HCT116 (cell line): ENCODE data around the gene MTOR. TPM values are rescaled to one million over a fixed set of nuclear protein-coding genes. Genes with fewer than 3 reads are reported as not detected.

Source experiments
- ATAC-seq: fragments of 200-7000 bp; cut with Tn5 transposase; 2 replicates; pipeline ENCODE4 v1.9.1; 2020; ENCODE audit warnings: mild to moderate bottlenecking, moderate library complexity
- BruUV-seq: library from RNA; stranded (reverse); fragments of 400-500 nt; replicated peaks from 2 replicates; lab custom pipeline; 2021; lab: Mats Ljungman, UMichigan
- CTCF ChIA-PET: fragments of 300-600 bp; sonication (Branson Sonifier 250); formaldehyde crosslinking; loops from one replicate; lab custom pipeline; 2021; ENCODE audit warnings: antibody characterized with exemption; lab: Charles Lee
- POLR2A ChIA-PET: fragments of 300-600, 350-600 bp; sonication (Branson Sonifier 250); formaldehyde crosslinking; loops from one replicate; lab custom pipeline; 2021; ENCODE audit warnings: antibody characterized with exemption; lab: Charles Lee
- RAD21 ChIA-PET, 2 experiments: fragments of 300-600 bp; sonication (Branson Sonifier 250); formaldehyde crosslinking; loops; one replicate each; lab custom pipeline; 2023; ENCODE audit warnings: low total read pairs in 2 of 2; ENCODE audit not compliant: uncharacterized antibody in 2 of 2, unreplicated experiment in 2 of 2, low non-redundant PET in 1 of 2; lab: Charles Lee
- DNase-seq: peaks from one replicate; pipeline ENCODE4 v3.0.0-alpha.2; 2010; ENCODE audit warnings: low read depth, low spot score
- H2AFZ ChIP-seq: fragments of 200-600 bp; shearing (Covaris generic), sonication (generic); 2 replicates; pipeline ENCODE4 v1.6.1; 2017; ENCODE audit warnings: low read depth, mixed run types, mixed read lengths, antibody characterized with exemption, low read length; ENCODE audit not compliant: poor library complexity, severe bottlenecking
- H3K27ac ChIP-seq: 2 replicates; pipeline ENCODE4 v1.5.1; 2012; ENCODE audit warnings: low read depth, low read length
- H3K27me3 ChIP-seq: fragments of 200-600 bp; sonication (generic); 2 replicates; pipeline ENCODE4 v1.6.1; 2016; ENCODE audit warnings: mixed run types, low read length, mixed read lengths; ENCODE audit not compliant: insufficient read depth
- H3K36me3 ChIP-seq, 2 experiments: fragments of 200-500 bp in 1 of 2; fragments of 200-600 bp in 1 of 2; sonication (Bioruptor generic) in 1 of 2; sonication (generic) in 1 of 2; 2 replicates each; pipeline versions ENCODE4 v1.5.1 to v1.6.1; 2014 to 2016; ENCODE audit warnings: low read length in 2 of 2, inconsistent platforms in 1 of 2, mixed read lengths in 1 of 2, mixed run types in 1 of 2; ENCODE audit not compliant: insufficient read depth in 2 of 2, control insufficient read depth in 1 of 2
- H3K4me1 ChIP-seq, 2 experiments: fragments of 200-600 bp in 1 of 2; sonication (generic) in 1 of 2; 2 replicates each; pipeline versions ENCODE4 v1.5.1 to v1.6.1; 2012 to 2017; ENCODE audit warnings: low read length in 2 of 2, inconsistent platforms in 1 of 2, mild to moderate bottlenecking in 1 of 2, mixed read lengths in 1 of 2, mixed run types in 1 of 2, moderate library complexity in 1 of 2; ENCODE audit not compliant: insufficient read depth in 2 of 2, control insufficient read depth in 1 of 2
- H3K4me2 ChIP-seq: fragments of 200-600 bp; sonication (generic); 2 replicates; pipeline ENCODE4 v1.6.1; 2017; ENCODE audit warnings: mixed run types, low read length, mixed read lengths
- H3K4me3 ChIP-seq, 2 experiments: fragments of 200-600 bp in 1 of 2; sonication (generic) in 1 of 2; replicated peaks in 1 of 2; 2 replicates each; pipeline ENCODE4 v1.5.1; 2011 to 2016; ENCODE audit warnings: low read length in 2 of 2, control low read depth in 1 of 2, low read depth in 1 of 2, mild to moderate bottlenecking in 1 of 2, mixed read lengths in 1 of 2, mixed run types in 1 of 2
- H3K79me2 ChIP-seq: fragments of 200-600 bp; sonication (generic); 2 replicates; pipeline ENCODE4 v1.6.1; 2017; ENCODE audit warnings: mild to moderate bottlenecking, mixed run types, low read length, moderate library complexity, mixed read lengths; ENCODE audit not compliant: insufficient read depth
- H3K9ac ChIP-seq: fragments of 200-600 bp; sonication (generic); 2 replicates; pipeline ENCODE4 v1.6.1; 2016; ENCODE audit warnings: low read length, mixed read lengths
- H3K9me2 ChIP-seq: fragments of 200-600 bp; sonication (generic), shearing (Covaris generic); 2 replicates; pipeline ENCODE4 v1.6.1; 2017; ENCODE audit warnings: mixed run types, mild to moderate bottlenecking, moderate library complexity; ENCODE audit not compliant: insufficient read depth
- H3K9me3 ChIP-seq, 2 experiments: fragments of 200-500 bp in 1 of 2; fragments of 200-600 bp in 1 of 2; sonication (Bioruptor generic) in 1 of 2; sonication (generic) in 1 of 2; 2 replicates each; pipeline ENCODE4 v1.6.1; 2014 to 2017; ENCODE audit warnings: low read length in 2 of 2, mixed read lengths in 2 of 2, inconsistent platforms in 1 of 2, low read depth in 1 of 2, mild to moderate bottlenecking in 1 of 2, mixed run types in 1 of 2, moderate library complexity in 1 of 2; ENCODE audit not compliant: control insufficient read depth in 1 of 2, insufficient read depth in 1 of 2
- H4K20me1 ChIP-seq: fragments of 200-600 bp; sonication (generic), shearing (Covaris generic); 2 replicates; pipeline ENCODE4 v1.6.1; 2017; ENCODE audit warnings: mixed run types, mild to moderate bottlenecking, moderate library complexity; ENCODE audit not compliant: insufficient read depth
- CBX3 ChIP-seq: IDR thresholded peaks from 2 replicates; pipeline ENCODE4 v1.6.1; 2012; ENCODE audit warnings: low read depth
- CEBPB ChIP-seq: IDR thresholded peaks from 2 replicates; pipeline ENCODE4 v1.6.1; 2012; ENCODE audit warnings: low read depth
- EGR1 ChIP-seq: IDR thresholded peaks from 2 replicates; pipeline ENCODE4 v1.6.1; 2012; ENCODE audit warnings: low read depth
- EZH2phosphoT487 ChIP-seq: fragments of 200-600 bp; IDR thresholded peaks from 2 replicates; pipeline ENCODE4 v1.6.1; 2018; ENCODE audit warnings: antibody characterized with exemption, borderline replicate concordance
- FOSL1 ChIP-seq: IDR thresholded peaks from 2 replicates; pipeline ENCODE4 v1.6.1; 2012; ENCODE audit warnings: low read depth
- MAX ChIP-seq: IDR thresholded peaks from 2 replicates; pipeline ENCODE4 v1.6.1; 2012
- POLR2AphosphoS5 ChIP-seq: IDR thresholded peaks from 2 replicates; pipeline ENCODE4 v1.6.1; 2011; ENCODE audit warnings: mild to moderate bottlenecking, low read depth, low read length, moderate library complexity
- SIN3A ChIP-seq: IDR thresholded peaks from 2 replicates; pipeline ENCODE4 v1.6.1; 2012; ENCODE audit warnings: low read depth
- SP1 ChIP-seq: IDR thresholded peaks from 2 replicates; pipeline ENCODE4 v1.6.1; 2012; ENCODE audit warnings: low read depth
- SRF ChIP-seq: IDR thresholded peaks from 2 replicates; pipeline ENCODE4 v1.6.1; 2012; ENCODE audit warnings: low read depth
- TCF7L2 ChIP-seq: IDR thresholded peaks from 2 replicates; pipeline ENCODE4 v1.7.0; 2011; ENCODE audit warnings: borderline replicate concordance, inconsistent platforms; ENCODE audit not compliant: insufficient read depth, insufficient read length; ENCODE audit errors: extremely low read depth
- YY1 ChIP-seq: IDR thresholded peaks from 2 replicates; pipeline ENCODE4 v1.6.1; 2011; ENCODE audit warnings: low read length, low read depth, moderate library complexity, mild to moderate bottlenecking; ENCODE audit not compliant: insufficient replicate concordance; ENCODE audit errors: extremely low read depth
- intact Hi-C: fragments of 100-400 bp; cut with micrococcal nuclease; formaldehyde crosslinking; loops from 2 replicates; pipeline ENCODE4 v1.10.0; 2022
- total RNA-seq: library from RNA; stranded (reverse); gene quantifications from one replicate; pipeline ENCODE4 v1.2.1, GENCODE V29; 2021; ENCODE audit not compliant: unreplicated experiment

MTOR gene
- total RNA-seq, 1 experiment from 2014 or later, result 42.2 TPM

- no peak overlapping the region for H3K9ac ChIP-seq
- CTCF ChIA-PET, result no interaction called here
- intact Hi-C loops, result no loop called here
- no peak overlapping the region for H3K4me2 ChIP-seq
- no peak overlapping the region for H3K27ac ChIP-seq
- no peaks in the 10 kb centered on the region for H3K9me2 ChIP-seq
- no peaks in the 10 kb centered on the region for H3K9me3 ChIP-seq
- TF ChIP-seq CEBPB (no peak), EZH2phosphoT487 (no peak), SIN3A (no peak), POLR2AphosphoS5 (no peak), CBX3 (no peak), MAX (no peak), TCF7L2 (no peak), SRF (no peak), SP1 (no peak), EGR1 (no peak), YY1 (no peak), FOSL1 (no peak)
- DNase-seq (no peak), ATAC-seq (no peak)
- H3K36me3 ChIP-seq, result peaks cover 22 to 30% of the 10 kb centered on the region in 2 experiments; a peak in 3 of 4 replicates
- H3K79me2 ChIP-seq, result no peaks in the 10 kb centered on the region
- H3K27me3 ChIP-seq, result no peaks in the 10 kb centered on the region
- POLR2A ChIA-PET, result no interaction called here
- no peaks in the 10 kb centered on the region for H3K4me1 ChIP-seq
- no peak overlapping the region for H3K4me3 ChIP-seq
- no peaks in the 10 kb centered on the region for H4K20me1 ChIP-seq
- no peak overlapping the region for H2AFZ ChIP-seq
- BruUV-seq, result no TSS peak
- RAD21 ChIA-PET, result no interaction called here
These were observed 57.8 kb downstream of the MTOR start for GRCh38 chr1:11204396-11205190.
